Fibroblast of gingiva (primary cell): ENCODE results near the gene ACTRT2.

ENCODE experiments used
- DNase-seq: peaks from one replicate; pipeline ENCODE4 v3.0.0-alpha.2; 2011; ENCODE audit warnings: low read depth

Gene ACTRT2

GRCh38 chr1:3003039-3003940 lies 18.0 kb upstream of the ACTRT2 start:
- DNase-seq: no peak

- no peak for DNase-seq
Measured at GRCh38 chr1:3003941-3004270, 17.4 kb upstream of the ACTRT2 start.

- DNase-seq: no peak
Measured at GRCh38 chr1:3004285-3005205, 16.7 kb upstream of the ACTRT2 start.

- no peak for DNase-seq
Measured at GRCh38 chr1:3005771-3006170, 15.5 kb upstream of the ACTRT2 start.

- DNase-seq: no peak
Measured at GRCh38 chr1:3007298-3008147, 13.7 kb upstream of the ACTRT2 start.

- no peak for DNase-seq
Measured at GRCh38 chr1:3009021-3009420, 12.2 kb upstream of the ACTRT2 start.

- DNase-seq: no peak
Measured at GRCh38 chr1:3009556-3009955, 11.7 kb upstream of the ACTRT2 start.

GRCh38 chr1:3011127-3011526 lies 10.1 kb upstream of the ACTRT2 start:
- DNase-seq: no peak

GRCh38 chr1:3011631-3012455 lies 9.4 kb upstream of the ACTRT2 start:
- no peak for DNase-seq

GRCh38 chr1:3012456-3013291 lies 8.6 kb upstream of the ACTRT2 start:
- no peak for DNase-seq

- no peak for DNase-seq
Measured at GRCh38 chr1:3013371-3014049, 7.8 kb upstream of the ACTRT2 start.

GRCh38 chr1:3014050-3014440 lies 7.2 kb upstream of the ACTRT2 start:
- no peak for DNase-seq

- no peak for DNase-seq
Measured at GRCh38 chr1:3014443-3015268, 6.6 kb upstream of the ACTRT2 start.

GRCh38 chr1:3015269-3015635 lies 6.0 kb upstream of the ACTRT2 start:
- DNase-seq: no peak

- DNase-seq: no peak
Measured at GRCh38 chr1:3015744-3016143, 5.5 kb upstream of the ACTRT2 start.

GRCh38 chr1:3016641-3017439 lies 4.4 kb upstream of the ACTRT2 start:
- no peak for DNase-seq

- DNase-seq: no peak
Measured at GRCh38 chr1:3017440-3018050, 3.7 kb upstream of the ACTRT2 start.

GRCh38 chr1:3018051-3018471 lies 3.2 kb upstream of the ACTRT2 start:
- DNase-seq: no peak
